Measurements from ENCODE around the gene BAK1.

DNA sequence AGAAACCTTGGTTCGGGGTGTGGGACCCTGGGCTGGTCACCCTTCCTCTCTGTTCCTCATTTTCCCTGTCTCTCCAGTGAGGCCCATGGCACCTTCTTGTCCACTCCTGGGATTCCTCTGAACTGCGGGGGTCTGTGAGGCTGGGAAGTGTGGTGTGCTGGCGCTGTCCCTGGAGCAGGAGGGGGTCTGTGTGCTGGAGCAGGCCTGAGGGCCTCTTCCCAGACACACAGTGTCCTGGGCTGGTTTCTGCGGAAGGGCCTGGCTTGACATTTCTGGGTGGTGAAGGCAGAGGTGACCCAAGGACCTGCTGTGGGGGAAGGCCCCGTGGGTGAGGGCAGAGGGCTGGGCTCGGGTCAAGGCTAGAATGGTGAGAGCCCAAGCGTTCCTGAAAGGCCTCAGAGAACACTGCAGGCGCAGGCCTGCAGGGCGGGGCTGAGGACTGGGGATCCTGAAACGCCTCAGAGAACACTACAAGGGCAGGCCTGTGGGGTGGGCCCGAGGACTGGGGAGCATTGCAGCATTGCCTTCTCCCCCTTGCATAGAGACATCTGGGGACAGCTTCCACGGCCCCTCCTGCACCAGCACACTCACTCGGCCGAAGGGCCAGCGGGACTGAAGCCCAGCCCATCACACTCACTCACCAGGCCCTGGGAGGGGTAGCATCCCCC lies 10.6 kb upstream of the BAK1 start:
- TF ChIP-seq, protein P1, sequence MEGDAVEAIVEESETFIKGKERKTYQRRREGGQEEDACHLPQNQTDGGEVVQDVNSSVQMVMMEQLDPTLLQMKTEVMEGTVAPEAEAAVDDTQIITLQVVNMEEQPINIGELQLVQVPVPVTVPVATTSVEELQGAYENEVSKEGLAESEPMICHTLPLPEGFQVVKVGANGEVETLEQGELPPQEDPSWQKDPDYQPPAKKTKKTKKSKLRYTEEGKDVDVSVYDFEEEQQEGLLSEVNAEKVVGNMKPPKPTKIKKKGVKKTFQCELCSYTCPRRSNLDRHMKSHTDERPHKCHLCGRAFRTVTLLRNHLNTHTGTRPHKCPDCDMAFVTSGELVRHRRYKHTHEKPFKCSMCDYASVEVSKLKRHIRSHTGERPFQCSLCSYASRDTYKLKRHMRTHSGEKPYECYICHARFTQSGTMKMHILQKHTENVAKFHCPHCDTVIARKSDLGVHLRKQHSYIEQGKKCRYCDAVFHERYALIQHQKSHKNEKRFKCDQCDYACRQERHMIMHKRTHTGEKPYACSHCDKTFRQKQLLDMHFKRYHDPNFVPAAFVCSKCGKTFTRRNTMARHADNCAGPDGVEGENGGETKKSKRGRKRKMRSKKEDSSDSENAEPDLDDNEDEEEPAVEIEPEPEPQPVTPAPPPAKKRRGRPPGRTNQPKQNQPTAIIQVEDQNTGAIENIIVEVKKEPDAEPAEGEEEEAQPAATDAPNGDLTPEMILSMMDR (IDR thresholded peaks at IDR 0.05): no peak
- TF ChIP-seq POLR2A (IDR thresholded peaks at IDR 0.05) (no peak), POLR2AphosphoS5 (IDR thresholded peaks at IDR 0.05; ENCODE audit: insufficient read depth in 1 of 2, low read depth in 1 of 2) (no peak)
